Ramos (cell line): ENCODE data around the gene MYLK2.

Source experiments
- in situ Hi-C: fragments of 300-500 bp; cut with MboI; formaldehyde crosslinking; loops from one replicate; pipeline ENCODE4 v1.14.3; 2022; ENCODE audit warnings: low sequenced_read_pairs; ENCODE audit not compliant: unreplicated experiment

The MYLK2 gene

DNA sequence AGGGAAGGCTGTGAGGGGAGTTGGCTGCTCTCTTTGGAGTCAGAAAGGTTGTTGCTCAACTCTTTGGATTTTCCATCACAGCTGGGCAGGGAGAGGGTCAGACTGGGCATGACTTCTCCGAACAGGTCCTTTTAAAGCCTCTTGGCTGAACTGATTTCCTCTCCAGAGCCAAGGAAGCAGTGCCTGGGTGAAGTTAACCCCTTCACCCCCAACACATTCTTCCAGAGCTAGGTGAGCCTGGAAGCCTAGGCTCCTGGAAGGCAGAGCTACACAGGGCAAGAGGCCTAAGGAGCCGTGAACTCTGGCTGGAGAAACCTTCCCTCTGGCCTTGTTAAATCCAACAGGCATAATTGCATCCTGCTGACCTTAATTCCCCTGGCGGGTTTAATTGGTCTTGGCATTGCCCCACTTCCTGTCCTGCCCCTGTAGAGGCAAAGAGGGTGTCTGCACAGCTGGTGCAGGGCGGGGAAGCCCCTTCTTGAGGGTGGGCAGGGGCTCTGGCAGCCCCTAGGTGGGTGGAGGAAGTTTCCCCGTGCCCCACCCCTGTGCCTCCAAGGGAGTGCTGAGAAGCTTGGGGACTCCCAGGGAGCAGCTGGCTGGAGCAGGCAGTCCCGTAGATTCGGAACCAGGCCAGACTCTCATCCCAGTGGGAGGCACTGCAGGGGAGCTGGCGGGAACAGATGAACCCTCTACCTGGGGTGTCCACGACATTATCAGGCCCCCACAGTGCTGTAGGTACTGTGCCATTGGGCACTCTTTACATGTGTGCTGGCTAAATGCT lies 3.6 kb upstream of the MYLK2 start:
- in situ Hi-C loops = no loop called here

DNA sequence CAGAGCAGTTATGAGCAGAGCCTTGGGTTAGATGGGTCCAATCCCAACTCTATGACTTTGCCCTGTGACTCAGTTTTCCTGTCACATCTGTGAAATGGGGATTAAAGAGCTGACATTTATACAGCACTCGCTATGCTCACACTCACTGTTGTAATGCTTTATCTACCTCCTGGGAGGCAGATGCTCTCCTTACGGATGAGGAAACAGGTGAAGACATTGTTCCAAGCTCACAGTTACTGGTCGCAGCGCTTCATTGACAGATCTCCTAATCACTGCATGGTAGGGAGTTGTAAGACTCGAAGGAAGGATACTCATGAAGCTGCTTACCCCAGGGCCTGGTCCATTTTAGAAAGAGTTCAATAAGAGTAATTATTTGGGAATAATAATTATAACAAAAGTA lies 2.9 kb upstream of the MYLK2 start:
- in situ Hi-C loops = no loop called here

DNA sequence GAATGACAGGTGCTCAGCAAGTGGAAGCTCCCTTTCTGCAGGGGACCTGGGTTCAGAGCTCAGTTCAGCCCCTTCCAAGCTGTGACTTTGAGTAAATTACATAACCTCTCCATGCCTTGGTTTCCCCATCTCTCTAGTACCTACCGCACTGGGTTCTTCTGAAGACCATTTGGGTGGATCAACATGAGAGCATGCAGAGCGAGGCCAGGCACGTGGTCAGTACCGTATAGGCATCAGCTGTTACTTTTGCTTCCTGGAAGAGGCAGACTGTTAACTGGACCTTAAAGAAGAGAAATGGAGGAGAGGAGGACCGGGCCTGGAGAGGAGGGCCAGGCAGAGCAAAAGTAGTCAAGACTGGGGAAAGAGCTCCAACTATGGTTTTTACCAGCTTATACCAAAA lies 1.7 kb upstream of the MYLK2 start:
- in situ Hi-C loops = no loop called here

DNA sequence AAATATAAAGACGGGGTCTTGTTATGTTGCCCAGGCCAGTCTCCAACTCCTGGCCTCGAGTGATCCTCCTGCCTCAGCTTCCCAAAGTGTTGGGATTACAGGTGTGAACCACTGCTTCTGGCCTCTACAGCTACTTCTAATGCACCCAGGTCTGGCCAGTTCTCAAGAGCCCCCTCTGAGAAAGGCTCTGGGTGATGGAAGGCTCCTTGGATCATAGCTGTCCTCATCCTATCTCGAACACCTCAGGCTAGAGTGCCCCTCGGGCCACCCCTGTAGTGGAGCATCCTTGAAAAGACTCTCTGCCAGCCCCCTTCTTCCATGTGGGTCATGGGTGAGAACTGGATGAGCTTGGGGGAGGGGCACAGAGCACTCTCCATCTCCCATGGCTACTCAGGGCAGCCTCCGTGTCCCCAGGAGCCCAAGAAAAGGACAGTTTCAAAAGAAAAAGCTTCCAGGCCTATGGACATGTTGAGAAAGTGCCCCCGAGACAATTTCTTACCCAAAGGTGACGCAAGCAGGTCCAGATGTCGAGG lies 714 bp upstream of the MYLK2 start:
- in situ Hi-C loops = no loop called here

DNA sequence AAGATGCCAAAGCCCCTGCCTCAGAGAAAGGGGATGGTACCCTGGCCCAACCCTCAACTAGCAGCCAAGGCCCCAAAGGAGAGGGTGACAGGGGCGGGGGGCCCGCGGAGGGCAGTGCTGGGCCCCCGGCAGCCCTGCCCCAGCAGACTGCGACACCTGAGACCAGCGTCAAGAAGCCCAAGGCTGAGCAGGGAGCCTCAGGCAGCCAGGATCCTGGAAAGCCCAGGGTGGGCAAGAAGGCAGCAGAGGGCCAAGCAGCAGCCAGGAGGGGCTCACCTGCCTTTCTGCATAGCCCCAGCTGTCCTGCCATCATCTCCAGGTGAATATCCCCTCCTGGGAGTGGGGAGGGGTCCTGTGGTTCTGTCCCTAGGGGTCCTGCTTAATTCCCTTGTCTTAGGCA lies 1.1 kb downstream of the MYLK2 start:
- in situ Hi-C loops = loop anchor here (10.0 kb wide), 1 partner anchor 275 kb away; no protein-coding TSS in a partner anchor

DNA sequence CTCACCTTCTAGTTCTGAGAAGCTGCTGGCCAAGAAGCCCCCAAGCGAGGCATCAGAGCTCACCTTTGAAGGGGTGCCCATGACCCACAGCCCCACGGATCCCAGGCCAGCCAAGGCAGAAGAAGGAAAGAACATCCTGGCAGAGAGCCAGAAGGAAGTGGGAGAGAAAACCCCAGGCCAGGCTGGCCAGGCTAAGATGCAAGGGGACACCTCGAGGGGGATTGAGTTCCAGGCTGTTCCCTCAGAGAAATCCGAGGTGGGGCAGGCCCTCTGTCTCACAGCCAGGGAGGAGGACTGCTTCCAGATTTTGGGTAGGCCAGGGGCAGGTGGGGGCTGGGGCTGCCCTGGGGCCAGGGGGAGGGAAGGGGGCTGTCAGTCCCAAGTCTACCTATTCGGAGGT lies 2.3 kb downstream of the MYLK2 start:
- in situ Hi-C loops = loop anchor here (10.0 kb wide), 1 partner anchor 273 kb away; no protein-coding TSS in a partner anchor

GRCh38 chr20:31822421-31823330 lies 3.5 kb downstream of the MYLK2 start:
- in situ Hi-C loops = loop anchor here (10.0 kb wide), 1 partner anchor 272 kb away; no protein-coding TSS in a partner anchor

- in situ Hi-C loops = loop anchor here (10.0 kb wide), 1 partner anchor 271 kb away; no protein-coding TSS in a partner anchor
These were observed 4.4 kb downstream of the MYLK2 start for GRCh38 chr20:31823360-31824124.

DNA sequence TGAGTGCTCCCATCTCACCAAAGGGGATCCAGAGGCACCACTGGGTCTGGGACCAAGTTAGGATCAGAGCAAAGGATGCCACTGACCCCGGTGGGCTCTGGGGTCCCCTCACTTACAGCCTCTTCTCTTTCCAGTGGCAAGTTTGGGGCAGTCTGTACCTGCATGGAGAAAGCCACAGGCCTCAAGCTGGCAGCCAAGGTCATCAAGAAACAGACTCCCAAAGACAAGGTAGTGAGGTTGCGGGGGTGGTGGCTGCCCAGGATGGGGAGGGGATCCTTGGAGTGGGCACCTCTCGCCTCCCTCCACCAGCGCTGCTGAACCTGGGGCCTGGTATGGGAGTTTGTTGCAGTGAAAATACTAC lies 4.9 kb downstream of the MYLK2 start:
- in situ Hi-C loops = loop anchor here (10.0 kb wide), 1 partner anchor 271 kb away; no protein-coding TSS in a partner anchor

DNA sequence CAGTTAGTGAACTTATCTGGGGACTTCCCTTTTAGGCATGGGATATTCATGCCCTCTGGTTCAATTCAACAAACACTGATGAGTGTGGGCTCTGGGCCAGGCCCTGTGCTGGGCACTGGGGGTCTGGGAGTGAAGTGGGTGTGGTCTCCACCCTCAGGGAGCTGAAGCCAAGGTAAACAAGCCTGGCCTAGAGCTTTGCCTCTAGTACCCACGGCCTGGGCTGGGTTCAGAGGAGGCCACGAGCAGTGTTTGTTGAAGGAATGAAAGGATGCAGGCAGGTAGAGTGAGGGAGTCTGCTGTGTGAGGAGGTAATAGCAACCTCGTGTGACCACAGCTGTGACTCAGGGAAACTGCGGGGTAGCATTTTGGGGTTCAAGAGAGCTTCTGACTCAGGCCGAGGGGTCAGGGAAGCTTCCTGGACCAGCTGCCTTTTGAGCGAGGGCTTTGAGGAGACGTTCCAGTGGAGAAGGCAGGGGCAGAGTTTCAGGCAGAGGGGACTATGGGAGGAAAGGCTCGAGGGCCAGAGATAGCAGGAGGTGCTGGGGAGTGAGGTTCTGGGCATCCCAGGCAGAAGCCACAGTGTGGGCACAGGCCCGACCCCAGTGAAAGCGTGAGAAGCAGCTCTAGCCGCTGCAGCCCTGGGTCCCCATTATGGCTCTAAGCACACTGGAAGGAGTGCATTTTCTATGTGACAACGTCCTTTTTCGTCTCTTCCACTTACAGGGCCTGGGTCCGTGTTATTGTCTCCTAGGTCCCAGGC lies 5.6 kb downstream of the MYLK2 start:
- in situ Hi-C loops = loop anchor here (10.0 kb wide), 1 partner anchor 270 kb away; no protein-coding TSS in a partner anchor

- in situ Hi-C loops = loop anchor here (10.0 kb wide), 1 partner anchor 269 kb away; no protein-coding TSS in a partner anchor
These were observed 6.9 kb downstream of the MYLK2 start for GRCh38 chr20:31826074-31826473.

- in situ Hi-C loops = loop anchor here (10.0 kb wide), 1 partner anchor 268 kb away; no protein-coding TSS in a partner anchor
These were observed 7.9 kb downstream of the MYLK2 start for GRCh38 chr20:31827059-31827458.

DNA sequence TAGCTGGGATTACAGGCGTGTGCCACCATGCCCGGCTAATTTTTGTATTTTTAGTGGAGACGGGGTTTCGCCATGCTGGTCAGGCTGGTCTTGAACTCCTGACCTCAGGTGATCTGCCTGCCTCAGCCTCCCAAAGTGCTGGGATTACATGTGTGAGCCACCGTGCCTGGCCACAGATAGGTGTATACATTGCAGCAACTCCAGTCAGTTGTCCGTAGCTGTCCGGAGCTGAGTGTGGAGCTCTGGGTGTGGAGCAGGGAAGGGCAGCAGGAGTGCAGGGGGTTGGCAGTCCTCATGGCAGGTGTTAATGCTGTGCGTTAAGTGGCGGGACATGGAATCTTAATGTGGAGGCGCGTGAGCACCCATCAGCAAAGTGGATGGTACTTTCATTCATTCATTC lies 8.9 kb downstream of the MYLK2 start:
- in situ Hi-C loops = loop anchor here (10.0 kb wide), 1 partner anchor 267 kb away; no protein-coding TSS in a partner anchor

DNA sequence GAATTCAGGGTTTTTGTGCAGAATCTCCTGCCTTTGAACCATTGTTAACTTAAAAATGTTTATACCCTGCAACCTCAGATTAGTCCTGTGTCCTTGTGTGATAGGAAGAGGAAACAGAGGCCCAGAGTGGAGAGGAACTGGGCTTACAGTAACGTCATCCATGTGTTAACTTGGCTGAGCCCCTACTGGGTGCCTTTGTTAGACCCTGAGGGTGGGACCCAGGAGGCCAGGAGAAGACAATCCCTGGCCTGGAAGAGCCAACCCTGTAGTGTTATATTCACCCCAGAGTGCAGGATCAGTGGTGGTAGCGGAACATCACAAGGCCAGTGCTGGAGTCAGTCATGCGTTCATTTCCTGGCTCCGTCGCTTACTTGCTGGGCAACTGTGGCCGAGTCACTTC lies 10.6 kb downstream of the MYLK2 start:
- in situ Hi-C loops = loop anchor here (10.0 kb wide), 1 partner anchor 265 kb away; no protein-coding TSS in a partner anchor

DNA sequence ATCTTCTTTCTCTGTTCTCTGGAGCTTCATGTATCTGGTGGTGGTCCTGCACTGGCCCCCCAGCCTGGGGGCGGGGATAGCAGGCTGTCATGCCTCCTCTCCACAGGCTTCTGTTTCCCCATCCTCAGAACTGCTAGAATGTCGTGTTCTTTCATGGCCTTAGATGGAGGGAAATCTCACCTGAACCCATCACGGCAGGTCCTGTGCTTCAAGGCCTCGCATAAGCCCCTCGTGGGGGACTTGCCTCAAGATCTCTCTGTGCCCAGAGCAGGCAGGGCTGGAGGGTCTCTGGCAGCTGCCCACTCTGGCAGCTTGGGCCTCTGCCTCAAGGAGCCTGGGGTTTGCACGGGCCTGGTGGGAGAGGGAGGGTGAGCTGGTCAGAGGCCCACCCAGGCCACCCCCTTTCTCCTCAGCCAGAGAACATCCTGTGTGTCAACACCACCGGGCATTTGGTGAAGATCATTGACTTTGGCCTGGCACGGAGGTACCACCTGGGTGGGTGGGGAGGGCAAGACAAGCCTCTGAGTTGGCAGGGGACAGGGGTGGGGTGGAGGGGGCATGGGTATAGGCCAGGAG lies 11.3 kb downstream of the MYLK2 start:
- in situ Hi-C loops = no loop called here

DNA sequence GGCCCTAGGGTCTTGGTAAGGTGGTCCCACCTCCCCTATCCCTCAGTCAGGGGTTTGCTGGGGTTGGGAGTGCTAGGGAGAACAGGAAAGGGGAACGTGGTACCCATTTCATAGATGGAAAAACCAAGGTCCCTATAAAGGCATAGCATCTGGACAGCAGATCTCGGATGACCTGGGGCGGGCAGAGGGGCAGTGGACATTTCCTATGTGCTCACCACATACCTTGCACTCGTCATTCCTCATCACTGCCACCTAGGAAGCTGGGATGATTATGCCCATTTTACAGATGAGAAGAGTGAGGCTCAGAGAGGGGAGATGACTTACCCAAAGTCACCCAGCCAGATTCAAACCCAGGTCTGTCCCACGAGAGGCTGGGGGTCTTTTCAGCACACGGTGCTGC lies 12.1 kb downstream of the MYLK2 start:
- in situ Hi-C loops = no loop called here

DNA sequence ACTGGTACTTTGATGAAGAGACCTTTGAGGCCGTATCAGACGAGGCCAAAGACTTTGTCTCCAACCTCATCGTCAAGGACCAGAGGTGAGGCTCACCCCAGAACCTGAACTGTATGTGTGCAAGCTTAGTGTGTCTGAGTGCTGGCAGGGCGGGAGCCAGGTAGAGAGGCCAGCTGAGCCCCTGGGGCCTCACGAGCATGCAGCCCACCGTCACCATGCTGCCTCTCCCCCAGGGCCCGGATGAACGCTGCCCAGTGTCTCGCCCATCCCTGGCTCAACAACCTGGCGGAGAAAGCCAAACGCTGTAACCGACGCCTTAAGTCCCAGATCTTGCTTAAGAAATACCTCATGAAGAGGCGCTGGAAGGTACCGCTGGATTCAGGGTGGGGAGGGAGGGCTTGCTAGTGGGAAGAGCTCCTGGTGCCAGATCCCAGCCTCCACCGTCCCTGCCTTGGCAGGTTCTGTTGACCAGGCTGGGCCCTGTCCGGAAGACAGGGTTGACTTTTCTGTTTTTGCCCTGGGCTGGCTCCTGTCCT lies 12.7 kb downstream of the MYLK2 start:
- in situ Hi-C loops = no loop called here

- in situ Hi-C loops = no loop called here
These were observed 14.2 kb downstream of the MYLK2 start for GRCh38 chr20:31833130-31833930.
